Endothelial cell of umbilical vein (primary cell): ENCODE results near the gene WDFY2.

Experiments
- CTCF ChIP-seq, 2 donors: IDR thresholded peaks; 1 replicate in 1 of 2; 2 replicates in 1 of 2; pipeline ENCODE4 v1.5.1; 2011; ENCODE audit warnings: low read length in 2 of 2, mild to moderate bottlenecking in 2 of 2, moderate library complexity in 2 of 2, control low read depth in 1 of 2, inconsistent platforms in 1 of 2, low read depth in 1 of 2; ENCODE audit not compliant: insufficient read depth in 1 of 2; ENCODE audit errors: extremely low read depth in 1 of 2
- EZH2 ChIP-seq: IDR thresholded peaks from 2 replicates; pipeline ENCODE4 v1.6.1; 2012; ENCODE audit warnings: borderline replicate concordance, low read depth, mild to moderate bottlenecking, moderate library complexity, low read length, inconsistent platforms; ENCODE audit not compliant: severe bottlenecking
- MAX ChIP-seq: IDR thresholded peaks from 2 replicates; pipeline ENCODE4 v1.6.1; 2011; ENCODE audit not compliant: insufficient read depth, insufficient read length
- POLR2AphosphoS5 ChIP-seq: IDR thresholded peaks from 2 replicates; pipeline ENCODE4 v1.6.1; 2012; ENCODE audit warnings: low read depth, mild to moderate bottlenecking, control low read depth, low read length, moderate library complexity; ENCODE audit not compliant: insufficient read depth

- TF ChIP-seq EZH2: no peak
- no peak for TF ChIP-seq CTCF (IDR thresholded peaks at IDR 0.05; ENCODE audit: extremely low read depth in 1 of 2, insufficient read depth in 1 of 2, low read depth in 1 of 2, low read length in 2 of 2)
- TF ChIP-seq POLR2AphosphoS5: no peak
- no peak for TF ChIP-seq MAX
Measured at GRCh38 chr13:51756651-51757050, 172.4 kb downstream of the WDFY2 start.
